ENCODE results near the gene ACTN4.

The ACTN4 gene

DNA sequence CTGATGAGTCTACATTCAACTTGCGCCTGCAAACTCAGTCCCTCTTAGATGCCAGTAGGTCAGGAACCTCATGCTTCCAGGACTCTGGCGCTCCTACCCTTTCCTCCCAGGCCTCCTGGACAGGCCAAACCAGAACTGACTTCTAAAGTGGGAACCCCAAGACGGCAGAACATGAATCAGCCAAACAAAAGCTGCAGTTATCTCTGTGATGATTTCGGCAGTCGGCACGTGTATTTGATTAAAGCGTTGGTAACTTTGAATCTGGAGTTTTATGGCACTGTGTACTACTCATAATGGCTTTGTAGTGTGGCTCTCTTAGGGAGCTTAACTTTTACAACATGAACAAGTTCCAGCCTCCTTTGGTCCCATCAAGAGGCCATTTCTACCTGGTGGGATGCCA, 13.7 kb downstream of the ACTN4 start:
- no peak for DNase-seq

DNA sequence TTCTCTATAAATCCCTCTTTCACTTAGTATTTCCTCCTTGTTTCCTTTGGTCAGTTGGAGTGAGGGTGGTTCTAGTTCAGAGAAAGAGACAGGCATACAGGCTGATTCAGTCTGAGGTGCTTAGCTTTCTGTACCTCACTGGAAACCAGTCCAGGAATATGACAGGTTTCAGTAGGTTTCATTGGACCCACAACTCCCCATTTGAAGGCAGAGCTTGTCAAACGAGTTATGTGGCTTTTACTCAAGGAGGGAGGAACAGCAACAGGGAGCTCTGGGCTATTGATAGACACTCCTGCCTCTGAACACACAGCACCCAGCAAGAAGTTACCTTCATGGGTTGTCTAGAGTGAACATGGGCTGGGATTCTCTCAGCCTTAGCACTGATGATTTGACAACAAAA, 14.5 kb downstream of the ACTN4 start:
- DNase-seq: no peak

DNA sequence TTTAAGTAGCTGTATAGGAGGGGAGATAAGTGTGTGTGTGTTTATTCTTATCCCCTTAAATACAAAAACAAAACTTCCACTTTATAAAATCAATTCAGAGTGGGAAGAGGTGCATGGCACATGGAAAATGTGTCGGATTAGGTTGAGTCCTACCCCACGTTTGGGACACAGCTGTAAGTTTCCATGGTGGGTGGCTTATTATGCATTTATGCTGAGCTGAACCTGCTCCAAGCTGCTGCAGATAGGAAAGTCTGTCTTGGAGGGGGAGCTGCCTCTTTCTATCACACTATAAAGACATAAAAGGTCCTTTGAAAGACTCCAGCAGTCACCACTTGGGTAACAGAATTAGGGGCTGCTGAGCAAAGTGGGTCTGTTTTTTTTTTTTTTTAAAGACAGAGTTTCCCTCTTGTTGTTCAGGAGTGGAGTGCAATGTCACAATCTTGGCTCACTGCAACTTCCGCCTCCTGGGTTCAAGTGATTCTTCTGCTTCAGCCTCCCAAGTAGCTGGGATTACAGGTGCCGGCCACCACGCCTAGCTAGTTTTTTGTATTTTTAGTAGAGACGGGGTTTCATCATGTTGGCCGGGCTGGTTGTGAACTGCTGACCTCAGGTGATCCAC, 15.2 kb downstream of the ACTN4 start:
- no peak for DNase-seq

DNA sequence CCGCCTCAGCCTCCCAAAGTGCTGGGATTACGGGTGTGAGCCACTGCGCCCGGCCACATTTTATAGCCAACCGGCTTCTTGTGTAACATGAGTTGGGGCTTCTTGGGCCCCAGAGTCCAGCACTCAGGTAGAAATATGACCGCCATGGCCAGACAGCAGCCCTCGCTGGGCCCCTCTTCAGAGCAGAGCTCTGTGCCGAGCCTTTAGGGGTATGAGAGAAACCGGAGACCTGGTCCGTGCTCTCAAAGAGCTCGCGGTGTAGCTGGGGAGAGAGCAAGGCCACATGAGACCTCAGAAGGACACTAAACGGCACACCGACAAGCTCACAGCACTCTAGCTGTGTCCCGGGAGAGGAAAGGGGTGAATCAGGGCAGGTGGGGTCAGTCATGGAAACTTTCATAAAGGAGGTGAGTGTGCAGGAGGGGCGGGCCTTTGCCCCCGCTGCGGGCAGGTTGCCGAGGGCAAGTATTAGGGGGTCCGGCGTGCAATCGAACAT, 15.8 kb downstream of the ACTN4 start:
- DNase-seq: no peak

GRCh38 chr19:38663957-38664502, 16.6 kb downstream of the ACTN4 start:
- no peak for DNase-seq

GRCh38 chr19:38664503-38665211, 17.2 kb downstream of the ACTN4 start:
- no peak for DNase-seq

DNA sequence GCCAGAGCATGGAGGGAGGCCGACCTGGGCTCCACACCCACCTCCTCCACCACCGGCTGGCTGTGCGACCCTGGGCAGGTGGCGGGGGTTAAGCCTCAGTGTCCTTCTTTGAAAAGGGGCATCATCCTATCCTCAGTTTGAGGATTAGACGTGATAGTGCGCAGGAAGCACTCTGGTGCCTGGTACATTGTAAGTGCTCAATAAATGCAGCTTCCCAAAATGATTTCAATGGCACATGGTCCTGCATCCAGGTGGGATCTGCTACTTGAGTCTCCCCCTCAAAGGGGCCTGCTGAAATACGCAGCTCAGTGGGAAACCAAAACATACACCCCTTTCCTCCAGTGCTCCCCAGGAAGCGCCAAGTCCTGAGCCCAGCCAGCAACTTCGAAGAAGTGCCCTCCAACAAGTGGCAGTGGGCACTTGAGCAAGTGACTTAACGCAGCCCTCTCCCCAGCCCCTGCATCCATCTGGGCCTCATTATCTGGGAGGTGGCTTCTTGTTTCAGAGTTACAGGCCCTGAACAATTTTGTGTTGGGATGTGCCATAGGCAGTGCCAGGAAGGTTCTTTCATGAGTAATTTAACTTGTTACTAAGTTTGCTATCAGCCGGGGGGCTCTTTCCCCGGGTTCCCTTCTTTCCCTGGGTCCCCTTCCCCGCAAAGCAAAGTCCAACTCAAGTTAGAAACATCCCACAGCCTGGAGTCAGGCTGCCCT, 17.9 kb downstream of the ACTN4 start:
- DNase-seq: no peak

DNA sequence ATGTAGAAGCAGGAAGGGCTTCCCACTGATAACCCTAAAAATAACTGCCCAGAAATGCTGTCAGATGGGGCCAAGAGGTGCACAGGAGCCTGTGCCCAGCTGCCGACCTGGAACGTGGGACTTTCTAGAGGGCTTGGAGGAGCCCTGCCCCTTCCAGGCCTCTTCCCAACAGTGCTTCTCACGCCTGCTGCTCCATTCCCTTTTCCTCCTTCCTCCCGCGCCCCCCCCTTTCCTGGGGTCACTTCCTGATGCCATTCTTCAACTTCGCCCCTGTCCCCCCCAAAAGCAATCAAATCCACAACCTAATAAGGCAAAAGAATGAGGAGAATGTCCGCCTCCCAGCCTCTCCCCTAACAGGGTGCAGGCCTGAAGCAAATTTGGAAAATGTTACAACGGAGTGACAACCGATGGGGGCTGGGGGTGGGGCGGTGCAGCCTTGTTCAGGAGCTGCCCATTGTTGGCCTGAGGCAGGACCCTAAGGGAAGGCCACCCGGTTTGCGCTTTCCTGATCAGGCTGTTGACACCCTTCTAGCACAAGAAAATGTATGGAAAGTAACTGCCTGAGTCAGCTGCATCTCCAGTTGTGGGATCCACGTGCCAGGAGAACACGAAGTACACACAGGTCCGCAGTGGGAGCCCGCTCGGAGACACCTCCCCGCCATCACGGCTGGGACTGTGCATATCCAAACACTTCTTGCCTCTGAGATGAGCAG, 18.7 kb downstream of the ACTN4 start:
- no peak for DNase-seq

DNA sequence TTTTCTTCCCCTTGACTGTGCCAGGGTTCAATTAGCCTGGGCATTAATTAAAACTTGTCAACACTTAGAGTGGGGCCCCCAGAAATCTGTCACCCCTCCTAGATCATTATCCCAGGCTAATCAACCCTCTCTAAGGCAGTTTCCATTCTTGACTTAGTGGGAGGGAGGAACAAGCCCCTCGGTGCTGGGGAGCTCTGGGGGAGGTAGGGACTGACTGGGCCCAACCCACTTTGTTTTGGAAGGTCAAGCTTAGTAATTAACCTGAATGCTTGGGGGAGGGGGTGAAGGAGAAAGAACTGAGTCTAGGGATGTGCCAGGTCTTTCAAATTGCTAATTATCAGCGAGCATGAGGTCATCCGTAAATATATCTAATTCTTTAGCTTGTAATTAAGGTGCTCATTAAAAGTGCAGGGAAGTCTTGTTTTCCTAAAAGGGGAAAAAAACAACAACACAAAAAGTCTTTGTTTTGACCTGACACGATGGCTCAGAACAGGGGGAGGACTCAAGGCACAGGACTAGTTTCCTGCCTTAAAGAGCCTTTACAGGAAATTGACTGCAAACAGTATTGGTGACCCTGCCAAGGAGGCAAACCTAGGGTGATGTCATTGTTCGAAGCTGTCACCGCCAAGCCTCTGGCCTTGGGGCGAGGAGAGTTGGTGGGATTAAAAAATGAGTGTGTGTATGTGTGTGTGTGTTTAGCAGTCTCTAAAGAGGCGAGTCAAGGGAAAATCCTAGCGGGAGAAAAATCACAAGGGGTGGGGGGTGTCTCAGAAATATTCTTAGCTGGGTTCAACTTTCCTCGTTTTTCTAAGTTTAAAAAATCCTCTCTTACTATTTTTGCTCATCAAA, 19.4 kb downstream of the ACTN4 start:
- peak; percentile 23 for DNase-seq

DNA sequence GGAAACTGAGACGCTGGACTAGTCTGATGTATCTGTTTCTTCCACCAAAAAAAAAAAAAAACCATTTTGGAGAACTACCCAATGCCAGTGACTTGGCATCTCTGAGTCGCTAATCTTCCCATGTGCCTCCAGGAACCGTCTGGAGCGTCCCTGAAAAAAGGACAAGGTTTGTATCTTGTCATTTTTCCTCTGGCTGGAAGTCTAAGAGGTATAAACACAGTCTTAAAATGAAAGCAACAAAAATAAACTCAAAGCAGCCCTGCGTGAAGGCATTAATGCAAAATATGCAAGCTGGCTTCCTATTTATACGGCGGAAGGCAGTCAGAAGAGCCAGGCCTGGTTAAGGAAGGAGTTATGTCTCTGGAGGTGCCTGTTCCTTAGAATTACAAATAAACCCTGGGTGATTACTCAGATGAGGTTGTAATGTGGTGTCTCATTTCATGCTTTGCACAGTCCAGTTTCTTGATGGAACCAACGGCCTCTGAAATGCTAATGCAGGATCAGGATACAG, 20.3 kb downstream of the ACTN4 start:
- no peak for DNase-seq

- no peak for DNase-seq
These were observed 22.1 kb downstream of the ACTN4 start for GRCh38 chr19:38669552-38669951.

DNA sequence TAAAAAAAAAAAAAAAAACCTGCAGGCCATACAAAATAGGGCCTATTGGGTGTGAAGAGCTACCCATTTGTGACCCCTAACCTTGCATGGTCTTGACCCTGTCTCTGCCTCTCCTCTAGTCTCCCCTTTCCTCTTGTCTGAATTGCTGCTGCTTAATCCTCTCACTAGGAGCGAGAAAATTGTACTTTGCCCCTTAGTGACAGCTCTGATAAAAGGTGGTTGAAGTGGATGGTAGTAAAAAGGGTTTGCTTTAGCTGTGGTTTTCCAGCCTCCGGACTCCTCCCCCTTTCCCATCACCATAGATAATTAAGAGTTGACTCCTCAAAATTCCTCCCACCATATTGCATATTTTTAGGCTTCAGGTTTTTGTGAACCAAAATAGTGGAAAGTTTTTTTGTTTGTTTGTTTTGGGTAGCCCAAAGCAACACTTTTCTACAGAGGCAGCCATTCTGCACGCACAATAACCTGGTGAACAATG, 23.5 kb downstream of the ACTN4 start:
- DNase-seq: no peak

- DNase-seq: no peak
These were observed 24.2 kb downstream of the ACTN4 start for GRCh38 chr19:38671654-38672053.

DNA sequence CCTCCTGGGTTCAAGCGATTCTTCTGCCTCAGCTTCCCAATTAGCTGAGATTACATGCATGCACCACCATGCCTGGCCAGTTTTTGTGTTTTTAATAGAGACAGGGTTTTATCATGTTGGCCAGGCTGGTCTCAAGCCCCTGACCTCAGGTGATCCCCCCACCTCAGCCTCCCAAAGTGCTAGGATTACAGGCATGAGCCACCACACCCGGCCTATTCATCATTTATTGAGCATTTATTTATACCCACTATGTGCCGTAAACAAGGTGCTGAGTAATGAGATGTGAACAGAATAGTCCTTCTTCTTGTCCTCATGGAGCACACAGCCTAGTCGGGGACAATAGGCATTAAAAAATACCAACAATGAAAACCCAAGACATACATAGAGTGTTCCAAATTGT, 25.6 kb downstream of the ACTN4 start:
- no peak for DNase-seq

DNA sequence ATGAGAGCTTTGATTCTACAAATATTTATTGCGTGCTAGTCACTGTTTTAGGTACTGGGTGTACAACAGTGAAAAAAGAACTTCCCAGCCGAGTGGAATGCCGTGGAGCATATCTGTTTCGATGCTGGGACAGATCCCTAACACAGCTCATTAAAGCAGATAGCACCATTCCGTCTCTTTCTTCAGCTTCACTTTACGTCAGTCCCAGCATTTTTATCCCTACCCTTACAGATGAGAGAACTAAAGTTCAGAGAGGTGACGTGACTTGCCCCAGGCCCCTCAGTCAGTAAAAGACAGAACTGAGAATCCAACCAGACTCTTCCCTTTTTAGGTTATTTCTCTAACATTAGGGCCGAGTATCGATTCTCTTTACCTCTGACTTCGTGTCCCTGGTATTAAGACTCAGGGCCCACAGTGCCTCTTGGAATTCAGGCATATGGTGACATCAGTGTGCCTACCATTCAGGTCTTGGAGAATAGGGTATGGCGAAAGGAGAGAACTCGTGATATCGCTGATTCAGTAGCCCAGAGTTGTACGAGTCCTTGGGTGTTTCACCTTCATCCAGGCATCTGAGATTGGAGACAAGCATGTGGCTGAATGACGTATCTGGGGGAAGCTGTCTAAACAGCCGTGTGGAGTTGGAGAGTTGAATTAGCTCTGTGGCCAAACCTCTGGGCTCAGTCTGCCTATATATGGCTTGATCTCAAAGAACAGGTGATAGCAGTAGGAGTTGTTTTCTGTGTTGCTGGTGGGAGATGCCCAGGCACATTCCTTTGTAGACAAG, 27.1 kb downstream of the ACTN4 start:
- DNase-seq: no peak

DNA sequence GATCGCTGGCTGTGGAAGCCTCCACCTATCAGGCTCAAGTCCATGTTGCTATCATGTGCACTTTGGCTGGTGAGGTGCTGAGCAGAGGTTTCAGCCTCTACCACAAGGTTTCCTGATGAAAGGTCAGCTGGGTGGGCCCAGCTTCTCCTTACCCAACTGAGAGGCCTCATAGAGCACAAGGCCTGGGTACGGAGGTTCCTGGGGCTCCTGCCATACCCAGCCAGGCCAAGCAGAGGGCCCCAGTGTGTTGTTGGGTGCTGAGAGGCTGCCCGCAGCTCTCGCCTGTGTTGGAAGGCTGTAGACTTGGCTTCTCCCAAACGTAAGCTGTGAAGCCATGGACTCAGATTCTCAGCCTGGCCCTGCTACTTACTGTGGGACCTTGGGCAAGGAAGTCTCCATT, 28.2 kb downstream of the ACTN4 start:
- DNase-seq: no peak

DNA sequence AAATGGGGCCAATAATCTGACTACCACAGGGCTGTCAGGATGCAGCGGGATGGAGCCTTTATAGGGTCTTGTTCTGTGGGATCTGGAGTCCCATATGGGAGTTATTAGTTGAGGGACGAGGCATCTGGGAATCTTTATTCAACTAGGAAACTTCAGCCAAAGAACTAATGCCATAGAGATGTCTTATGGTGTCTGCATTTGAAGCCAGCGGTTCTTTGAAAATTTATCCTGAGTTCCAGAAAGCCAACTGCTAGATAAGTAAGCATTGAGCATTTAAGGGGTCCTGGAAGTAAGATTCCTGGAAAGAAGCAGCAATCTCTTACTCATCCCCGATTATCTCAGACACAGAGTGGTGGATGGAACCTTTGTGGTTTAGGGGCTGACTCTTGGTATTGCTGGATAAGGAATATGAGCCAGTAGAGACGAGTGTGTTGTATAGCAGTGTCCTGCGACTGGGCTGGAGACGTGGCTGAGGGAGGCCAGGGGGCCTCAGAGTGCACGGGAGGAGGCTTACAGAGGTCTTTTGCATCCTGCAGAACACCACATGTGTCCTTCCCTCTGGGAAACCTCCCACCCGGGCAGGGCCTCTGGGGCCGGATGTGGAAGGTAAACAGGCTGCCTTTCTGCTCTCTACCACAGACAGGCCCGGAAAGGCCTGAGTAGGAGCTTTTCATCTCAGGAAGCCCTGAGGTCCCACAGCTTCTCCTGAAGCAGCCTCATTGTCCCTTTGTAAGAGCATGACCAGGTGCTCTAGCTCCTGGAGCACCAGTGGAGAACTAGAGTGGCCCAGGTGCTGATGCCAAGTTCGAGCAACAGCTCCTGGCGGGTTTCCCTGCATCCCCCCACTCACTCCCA, 28.8 kb downstream of the ACTN4 start:
- DNase-seq: no peak

- no peak for DNase-seq
These were observed 29.6 kb downstream of the ACTN4 start for GRCh38 chr19:38676878-38677646.
